ENCODE data around the gene MFSD2A. TPM values are rescaled to one million over a fixed set of nuclear protein-coding genes. Genes with fewer than 3 reads are reported as not detected.

MFSD2A gene
- total and polyA plus RNA-seq, 4 donors = 0.37 to 294 (median 171) TPM

DNA sequence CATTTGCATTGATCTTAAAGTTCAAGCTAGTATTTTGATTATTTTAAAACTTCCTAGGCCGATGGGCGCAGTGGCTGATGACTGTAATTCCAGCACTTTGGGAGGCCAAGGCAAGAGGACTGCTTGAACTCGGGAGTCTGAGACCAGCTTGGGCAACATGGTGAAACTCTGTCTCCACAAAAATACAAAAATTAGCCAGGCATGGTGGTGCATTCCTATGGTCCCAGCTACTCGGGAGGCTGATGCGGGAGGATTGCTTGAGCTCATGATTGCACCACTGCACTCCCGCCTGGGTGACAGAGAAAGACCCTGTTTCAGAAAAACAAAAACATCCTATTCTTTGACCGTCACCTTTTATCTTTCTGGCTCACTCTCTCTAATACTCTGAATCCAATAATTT is 30.0 kb downstream of the MFSD2A start:
- no peaks in the 10 kb centered on the region for H3K27me3 ChIP-seq (ENCODE audit: control insufficient read depth in 4 of 4, insufficient read depth in 4 of 4, low read length in 3 of 4)
- DNase-seq (ENCODE audit: low spot score) = no peak
- TF ChIP-seq HNF4A (conservative IDR thresholded peaks at IDR 0.05) (no peak), RXRA (IDR thresholded peaks at IDR 0.05) (no peak), JUND (IDR thresholded peaks at IDR 0.05) (no peak), FOXA1 (IDR thresholded peaks at IDR 0.05) (no peak), TAF1 (conservative IDR thresholded peaks at IDR 0.05) (no peak), HNF4G (IDR thresholded peaks at IDR 0.05) (no peak), RAD21 (IDR thresholded peaks at IDR 0.05) (no peak), GABPA (IDR thresholded peaks at IDR 0.05 in 1 of 2, conservative IDR thresholded peaks at IDR 0.05 in 1 of 2) (no peak), FOXA2 (IDR thresholded peaks at IDR 0.05) (no peak), NR2F2 (IDR thresholded peaks at IDR 0.05) (no peak), YY1 (IDR thresholded peaks at IDR 0.05) (no peak), SP1 (IDR thresholded peaks at IDR 0.05) (no peak), EGR1 (IDR thresholded peaks at IDR 0.05; ENCODE audit: low read depth in 2 of 2) (no peak)
- TF ChIP-seq, protein P1, sequence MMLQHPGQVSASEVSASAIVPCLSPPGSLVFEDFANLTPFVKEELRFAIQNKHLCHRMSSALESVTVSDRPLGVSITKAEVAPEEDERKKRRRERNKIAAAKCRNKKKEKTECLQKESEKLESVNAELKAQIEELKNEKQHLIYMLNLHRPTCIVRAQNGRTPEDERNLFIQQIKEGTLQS (IDR thresholded peaks at IDR 0.05) = no peak
- TF ChIP-seq, protein P2, sequence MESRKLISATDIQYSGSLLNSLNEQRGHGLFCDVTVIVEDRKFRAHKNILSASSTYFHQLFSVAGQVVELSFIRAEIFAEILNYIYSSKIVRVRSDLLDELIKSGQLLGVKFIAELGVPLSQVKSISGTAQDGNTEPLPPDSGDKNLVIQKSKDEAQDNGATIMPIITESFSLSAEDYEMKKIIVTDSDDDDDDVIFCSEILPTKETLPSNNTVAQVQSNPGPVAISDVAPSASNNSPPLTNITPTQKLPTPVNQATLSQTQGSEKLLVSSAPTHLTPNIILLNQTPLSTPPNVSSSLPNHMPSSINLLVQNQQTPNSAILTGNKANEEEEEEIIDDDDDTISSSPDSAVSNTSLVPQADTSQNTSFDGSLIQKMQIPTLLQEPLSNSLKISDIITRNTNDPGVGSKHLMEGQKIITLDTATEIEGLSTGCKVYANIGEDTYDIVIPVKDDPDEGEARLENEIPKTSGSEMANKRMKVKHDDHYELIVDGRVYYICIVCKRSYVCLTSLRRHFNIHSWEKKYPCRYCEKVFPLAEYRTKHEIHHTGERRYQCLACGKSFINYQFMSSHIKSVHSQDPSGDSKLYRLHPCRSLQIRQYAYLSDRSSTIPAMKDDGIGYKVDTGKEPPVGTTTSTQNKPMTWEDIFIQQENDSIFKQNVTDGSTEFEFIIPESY (IDR thresholded peaks at IDR 0.05) = no peak
- TF ChIP-seq, protein P3, sequence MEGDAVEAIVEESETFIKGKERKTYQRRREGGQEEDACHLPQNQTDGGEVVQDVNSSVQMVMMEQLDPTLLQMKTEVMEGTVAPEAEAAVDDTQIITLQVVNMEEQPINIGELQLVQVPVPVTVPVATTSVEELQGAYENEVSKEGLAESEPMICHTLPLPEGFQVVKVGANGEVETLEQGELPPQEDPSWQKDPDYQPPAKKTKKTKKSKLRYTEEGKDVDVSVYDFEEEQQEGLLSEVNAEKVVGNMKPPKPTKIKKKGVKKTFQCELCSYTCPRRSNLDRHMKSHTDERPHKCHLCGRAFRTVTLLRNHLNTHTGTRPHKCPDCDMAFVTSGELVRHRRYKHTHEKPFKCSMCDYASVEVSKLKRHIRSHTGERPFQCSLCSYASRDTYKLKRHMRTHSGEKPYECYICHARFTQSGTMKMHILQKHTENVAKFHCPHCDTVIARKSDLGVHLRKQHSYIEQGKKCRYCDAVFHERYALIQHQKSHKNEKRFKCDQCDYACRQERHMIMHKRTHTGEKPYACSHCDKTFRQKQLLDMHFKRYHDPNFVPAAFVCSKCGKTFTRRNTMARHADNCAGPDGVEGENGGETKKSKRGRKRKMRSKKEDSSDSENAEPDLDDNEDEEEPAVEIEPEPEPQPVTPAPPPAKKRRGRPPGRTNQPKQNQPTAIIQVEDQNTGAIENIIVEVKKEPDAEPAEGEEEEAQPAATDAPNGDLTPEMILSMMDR (IDR thresholded peaks at IDR 0.05; ENCODE audit: low read depth, low read length, missing input control) = no peak
- TF ChIP-seq, protein P4, sequence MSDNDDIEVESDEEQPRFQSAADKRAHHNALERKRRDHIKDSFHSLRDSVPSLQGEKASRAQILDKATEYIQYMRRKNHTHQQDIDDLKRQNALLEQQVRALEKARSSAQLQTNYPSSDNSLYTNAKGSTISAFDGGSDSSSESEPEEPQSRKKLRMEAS (IDR thresholded peaks at IDR 0.05) = no peak
- TF ChIP-seq, protein P5, sequence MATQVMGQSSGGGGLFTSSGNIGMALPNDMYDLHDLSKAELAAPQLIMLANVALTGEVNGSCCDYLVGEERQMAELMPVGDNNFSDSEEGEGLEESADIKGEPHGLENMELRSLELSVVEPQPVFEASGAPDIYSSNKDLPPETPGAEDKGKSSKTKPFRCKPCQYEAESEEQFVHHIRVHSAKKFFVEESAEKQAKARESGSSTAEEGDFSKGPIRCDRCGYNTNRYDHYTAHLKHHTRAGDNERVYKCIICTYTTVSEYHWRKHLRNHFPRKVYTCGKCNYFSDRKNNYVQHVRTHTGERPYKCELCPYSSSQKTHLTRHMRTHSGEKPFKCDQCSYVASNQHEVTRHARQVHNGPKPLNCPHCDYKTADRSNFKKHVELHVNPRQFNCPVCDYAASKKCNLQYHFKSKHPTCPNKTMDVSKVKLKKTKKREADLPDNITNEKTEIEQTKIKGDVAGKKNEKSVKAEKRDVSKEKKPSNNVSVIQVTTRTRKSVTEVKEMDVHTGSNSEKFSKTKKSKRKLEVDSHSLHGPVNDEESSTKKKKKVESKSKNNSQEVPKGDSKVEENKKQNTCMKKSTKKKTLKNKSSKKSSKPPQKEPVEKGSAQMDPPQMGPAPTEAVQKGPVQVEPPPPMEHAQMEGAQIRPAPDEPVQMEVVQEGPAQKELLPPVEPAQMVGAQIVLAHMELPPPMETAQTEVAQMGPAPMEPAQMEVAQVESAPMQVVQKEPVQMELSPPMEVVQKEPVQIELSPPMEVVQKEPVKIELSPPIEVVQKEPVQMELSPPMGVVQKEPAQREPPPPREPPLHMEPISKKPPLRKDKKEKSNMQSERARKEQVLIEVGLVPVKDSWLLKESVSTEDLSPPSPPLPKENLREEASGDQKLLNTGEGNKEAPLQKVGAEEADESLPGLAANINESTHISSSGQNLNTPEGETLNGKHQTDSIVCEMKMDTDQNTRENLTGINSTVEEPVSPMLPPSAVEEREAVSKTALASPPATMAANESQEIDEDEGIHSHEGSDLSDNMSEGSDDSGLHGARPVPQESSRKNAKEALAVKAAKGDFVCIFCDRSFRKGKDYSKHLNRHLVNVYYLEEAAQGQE (IDR thresholded peaks at IDR 0.05) = no peak
- no peak overlapping the region for H3K9ac ChIP-seq (ENCODE audit: low read depth in 1 of 2, low read length in 2 of 2)
- no peaks in the 10 kb centered on the region for H3K9me3 ChIP-seq (ENCODE audit: control insufficient read depth in 4 of 4, low read length in 3 of 4)
- H3K4me1 ChIP-seq (ENCODE audit: control insufficient read depth in 4 of 4, insufficient read depth in 4 of 4, low read length in 3 of 4) = no peaks in the 10 kb centered on the region
- H3K27ac ChIP-seq (ENCODE audit: low read depth in 1 of 2, low read length in 2 of 2) = no peak overlapping the region
- 76% methylated on average over 7 of the region's 7 CpGs for WGBS
- H3K36me3 ChIP-seq (ENCODE audit: control insufficient read depth in 4 of 4, insufficient read depth in 3 of 4, low read depth in 1 of 4, low read length in 3 of 4) = no peaks in the 10 kb centered on the region
- no peak overlapping the region for H3K4me3 ChIP-seq (ENCODE audit: low read depth in 1 of 3, low read length in 3 of 3)

Measured in liver (tissue), 9 donors.